ENCODE measurements around the gene PDX1. TPM values are rescaled to one million over a fixed set of nuclear protein-coding genes. Genes with fewer than 3 reads are reported as not detected.

The PDX1 gene
- total RNA-seq, 2 donors from 2014 or later: 6.5 to 25.1 TPM

DNA sequence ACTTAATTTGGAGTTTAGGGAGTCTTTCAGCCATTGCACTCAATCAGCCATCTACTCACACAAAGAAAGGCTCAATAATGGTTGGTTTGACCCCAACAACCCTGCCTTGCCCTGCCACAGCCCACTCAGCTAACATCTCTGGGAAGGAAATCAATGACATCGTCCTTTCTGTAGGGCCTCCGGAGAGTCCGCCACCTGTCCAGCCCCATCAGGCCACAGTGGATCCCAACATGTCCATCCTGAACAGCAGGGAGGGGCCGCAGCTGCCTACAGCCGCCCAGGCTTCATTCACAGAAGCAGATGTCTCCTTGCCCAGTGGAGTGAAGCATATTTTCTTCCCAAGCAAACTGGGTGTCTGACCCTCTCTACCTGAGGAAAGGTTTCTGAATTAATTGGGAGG lies 53.5 kb downstream of the PDX1 start:
- H3K4me3 ChIP-seq: no peak overlapping the region
- H3K27me3 ChIP-seq: peaks cover 4 to 19% of the 10 kb centered on the region in 2 donors
- 55 to 80% methylated on average over 1 to 5 of the region's 5 CpGs for WGBS, 2 donors
- TF ChIP-seq, protein P1, sequence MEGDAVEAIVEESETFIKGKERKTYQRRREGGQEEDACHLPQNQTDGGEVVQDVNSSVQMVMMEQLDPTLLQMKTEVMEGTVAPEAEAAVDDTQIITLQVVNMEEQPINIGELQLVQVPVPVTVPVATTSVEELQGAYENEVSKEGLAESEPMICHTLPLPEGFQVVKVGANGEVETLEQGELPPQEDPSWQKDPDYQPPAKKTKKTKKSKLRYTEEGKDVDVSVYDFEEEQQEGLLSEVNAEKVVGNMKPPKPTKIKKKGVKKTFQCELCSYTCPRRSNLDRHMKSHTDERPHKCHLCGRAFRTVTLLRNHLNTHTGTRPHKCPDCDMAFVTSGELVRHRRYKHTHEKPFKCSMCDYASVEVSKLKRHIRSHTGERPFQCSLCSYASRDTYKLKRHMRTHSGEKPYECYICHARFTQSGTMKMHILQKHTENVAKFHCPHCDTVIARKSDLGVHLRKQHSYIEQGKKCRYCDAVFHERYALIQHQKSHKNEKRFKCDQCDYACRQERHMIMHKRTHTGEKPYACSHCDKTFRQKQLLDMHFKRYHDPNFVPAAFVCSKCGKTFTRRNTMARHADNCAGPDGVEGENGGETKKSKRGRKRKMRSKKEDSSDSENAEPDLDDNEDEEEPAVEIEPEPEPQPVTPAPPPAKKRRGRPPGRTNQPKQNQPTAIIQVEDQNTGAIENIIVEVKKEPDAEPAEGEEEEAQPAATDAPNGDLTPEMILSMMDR (IDR thresholded peaks at IDR 0.05): no peak
- no peak overlapping the region for H3K27ac ChIP-seq
- H3K9me3 ChIP-seq: no peaks in the 10 kb centered on the region
- no peak for DNase-seq
- intact Hi-C loops (cut with DNase I): no loop called here
- no peak for ATAC-seq
- H3K4me1 ChIP-seq: peaks cover 23% of the 10 kb centered on the region
- no peaks in the 10 kb centered on the region for H3K36me3 ChIP-seq (replicated peaks in 1 of 2; ENCODE audit: insufficient read depth in 1 of 2, low read depth in 2 of 2)

DNA sequence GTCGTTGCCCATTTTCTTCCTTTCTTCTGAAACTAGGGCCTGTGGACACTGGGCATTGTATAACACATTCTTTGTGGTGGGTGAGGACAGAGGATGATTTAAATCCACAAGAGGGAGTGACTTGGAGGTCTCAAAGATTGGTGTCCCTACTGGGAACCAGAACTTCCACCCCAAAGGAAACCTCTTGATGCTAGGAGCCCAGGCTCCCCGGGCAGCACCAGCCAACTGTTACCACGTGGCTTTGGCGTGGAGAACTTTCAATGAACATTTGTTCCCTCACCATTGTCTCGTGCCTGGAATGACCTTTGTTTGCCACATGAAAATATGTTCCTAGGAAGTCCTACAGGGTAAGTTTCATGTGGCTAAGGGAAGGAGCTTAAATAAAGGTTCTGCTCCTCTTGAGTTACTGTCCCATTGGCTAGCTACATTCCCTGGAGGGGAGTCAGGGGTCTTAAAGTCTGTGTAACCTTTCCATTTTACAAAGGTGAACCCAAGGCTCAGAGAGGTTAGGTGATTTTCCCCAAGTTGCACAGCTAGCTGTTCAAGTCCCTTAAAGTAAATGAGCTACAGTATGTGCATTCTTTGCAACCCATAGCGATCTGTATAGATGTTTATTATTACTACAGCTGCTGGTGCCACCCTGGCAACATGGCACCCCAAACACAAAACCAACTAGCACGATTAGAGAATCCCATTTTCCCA lies 54.3 kb downstream of the PDX1 start:
- peaks cover 7 to 15% of the 10 kb centered on the region in 2 donors for H3K27me3 ChIP-seq

More for the DNA sequence above, 54.3 kb downstream of the PDX1 start:
- H3K9me3 ChIP-seq: no peaks in the 10 kb centered on the region
- intact Hi-C loops (cut with DNase I): no loop called here
- 30 to 41% methylated on average over 7 of the region's 7 CpGs for WGBS, 2 donors
- H3K36me3 ChIP-seq (replicated peaks in 1 of 2; ENCODE audit: insufficient read depth in 1 of 2, low read depth in 2 of 2): no peaks in the 10 kb centered on the region
- H3K4me1 ChIP-seq: peaks cover 21% of the 10 kb centered on the region
- ATAC-seq (no peak), DNase-seq (no peak)
- no peak overlapping the region for H3K27ac ChIP-seq
- TF ChIP-seq POLR2A (IDR thresholded peaks at IDR 0.05): no peak
- TF ChIP-seq, protein P1 (IDR thresholded peaks at IDR 0.05): no peak
- H3K4me3 ChIP-seq: no peak overlapping the region

Small RNAs within 50 kb of the gene (small RNA-seq; reads per million reads assigned to genes)
- gene ATP5F1EP2: not detected

Other genes with a start within 250 kb of the PDX1 start
- not detected for gene GSX1, start 127.5 kb upstream of the PDX1 start, total RNA-seq
- 1 to 10 TPM; 1.3 to 1.6 TPM for gene CDX2, start 49.3 kb downstream of the PDX1 start, total RNA-seq
- gene URAD, start 68.7 kb downstream of the PDX1 start, total RNA-seq: not detected
- 1 to 10 TPM; 2.0 to 4.2 TPM for gene FLT3, start 180.6 kb downstream of the PDX1 start, total RNA-seq
- 10 to 100 TPM; 31.4 to 36.3 TPM for gene PAN3, start 218.5 kb downstream of the PDX1 start, total RNA-seq